HEK293 (cell line): ENCODE measurements around the gene EML3.
A peak's percentile ranks its signal among the peaks of the same experiment; 100 is the strongest.

Experiments
- CTCF ChIA-PET: fragments of 350-600 bp; formaldehyde crosslinking; extraction: SDS; loops from one replicate; lab custom pipeline; 2021; ENCODE audit warnings: antibody characterized with exemption; lab: Yijun Ruan, JAX
- POLR2A ChIA-PET: fragments of 300-600 bp; formaldehyde crosslinking; extraction: SDS; loops from one replicate; lab custom pipeline; 2020; ENCODE audit warnings: antibody characterized with exemption, inconsistent platforms; lab: Yijun Ruan, JAX
- H3K27ac ChIP-seq: fragments of 200-500 bp; sonication (Bioruptor generic); 2 replicates; pipeline ENCODE4 v1.5.1; 2014; ENCODE audit warnings: low read depth, low read length, control low read depth, inconsistent platforms; ENCODE audit errors: extremely low read depth
- H3K36me3 ChIP-seq, 2 experiments: fragments of 200-500 bp in 1 of 2; sonication (Bioruptor generic) in 1 of 2; 1 replicate in 1 of 2; 2 replicates in 1 of 2; pipeline ENCODE4 v1.5.1; 2014 to 2017; ENCODE audit warnings: inconsistent platforms in 2 of 2, low read length in 2 of 2; ENCODE audit not compliant: control insufficient read depth in 2 of 2, insufficient read depth in 1 of 2
- H3K4me1 ChIP-seq: fragments of 200-500 bp; sonication (Bioruptor generic); 2 replicates; pipeline ENCODE4 v1.5.1; 2014; ENCODE audit warnings: mild to moderate bottlenecking, low read length, inconsistent platforms; ENCODE audit not compliant: control insufficient read depth, insufficient read depth
- H3K4me3 ChIP-seq: 2 replicates; pipeline ENCODE4 v1.5.1; 2011; ENCODE audit warnings: low read depth, mild to moderate bottlenecking, control low read depth, low read length, moderate library complexity
- H3K9me3 ChIP-seq: fragments of 200-500 bp; sonication (Bioruptor generic); 2 replicates; pipeline ENCODE4 v1.5.1; 2014; ENCODE audit warnings: low read depth, low read length, inconsistent platforms; ENCODE audit not compliant: control insufficient read depth, insufficient read depth
- AEBP2 ChIP-seq: fragments of 450-650 bp; formaldehyde crosslinking; IDR thresholded peaks from 2 replicates; pipeline ENCODE4 v1.5.1; 2016; ENCODE audit warnings: missing biosample characterization, missing genetic modification characterization, borderline replicate concordance
- BCL6B ChIP-seq: fragments of 450-650 bp; formaldehyde crosslinking; IDR thresholded peaks from 2 replicates; pipeline ENCODE4 v1.5.1; 2017; ENCODE audit warnings: missing biosample characterization, missing genetic modification characterization
- EGR2 ChIP-seq: fragments of 450-650 bp; formaldehyde crosslinking; IDR thresholded peaks from 2 replicates; pipeline ENCODE4 v1.5.1; 2016; ENCODE audit warnings: low read depth, missing biosample characterization, missing genetic modification characterization
- MYNN ChIP-seq: fragments of 450-650 bp; formaldehyde crosslinking; IDR thresholded peaks from 2 replicates; pipeline ENCODE4 v1.5.1; 2016; ENCODE audit warnings: missing biosample characterization, missing genetic modification characterization, borderline replicate concordance
- PRDM1 ChIP-seq: fragments of 450-650 bp; formaldehyde crosslinking; IDR thresholded peaks from 2 replicates; pipeline ENCODE4; 2016; ENCODE audit warnings: missing biosample characterization, missing genetic modification characterization
- PRDM10 ChIP-seq: fragments of 450-650 bp; formaldehyde crosslinking; IDR thresholded peaks from 2 replicates; pipeline ENCODE4 v1.5.1; 2016; ENCODE audit warnings: missing biosample characterization, missing genetic modification characterization
- RBAK ChIP-seq: fragments of 450-650 bp; formaldehyde crosslinking; IDR thresholded peaks from 2 replicates; pipeline ENCODE4 v1.5.1; 2016; ENCODE audit warnings: missing biosample characterization, missing genetic modification characterization
- REPIN1 ChIP-seq: fragments of 450-650 bp; formaldehyde crosslinking; IDR thresholded peaks from 2 replicates; pipeline ENCODE4 v1.5.1; 2017; ENCODE audit warnings: missing biosample characterization, missing genetic modification characterization, low read depth
- SALL2 ChIP-seq: fragments of 450-650 bp; formaldehyde crosslinking; IDR thresholded peaks from 2 replicates; pipeline ENCODE4 v1.5.0; 2017; ENCODE audit warnings: missing biosample characterization, mild to moderate bottlenecking, missing genetic modification characterization, borderline replicate concordance
- SETDB1 ChIP-seq: IDR thresholded peaks from one replicate; pipeline ENCODE4 v1.6.1; 2017; ENCODE audit warnings: mild to moderate bottlenecking, low read length, moderate library complexity, mixed read lengths; ENCODE audit not compliant: insufficient read length
- SP2 ChIP-seq: fragments of 450-650 bp; formaldehyde crosslinking; IDR thresholded peaks from 2 replicates; pipeline ENCODE4 v1.5.1; 2016; ENCODE audit warnings: missing biosample characterization, missing genetic modification characterization
- SP7 ChIP-seq: fragments of 450-650 bp; formaldehyde crosslinking; IDR thresholded peaks from 2 replicates; pipeline ENCODE4 v1.5.1; 2016; ENCODE audit warnings: missing biosample characterization, missing genetic modification characterization
- ZBTB17 ChIP-seq: fragments of 450-650 bp; formaldehyde crosslinking; IDR thresholded peaks from 2 replicates; pipeline ENCODE4 v1.5.1; 2016; ENCODE audit warnings: missing biosample characterization, missing genetic modification characterization
- ZBTB21 ChIP-seq: fragments of 450-650 bp; formaldehyde crosslinking; IDR thresholded peaks from 2 replicates; pipeline ENCODE4 v1.5.1; 2017; ENCODE audit warnings: missing biosample characterization, missing genetic modification characterization
- ZFP37 ChIP-seq: fragments of 450-650 bp; formaldehyde crosslinking; IDR thresholded peaks from 2 replicates; pipeline ENCODE4 v1.5.1; 2016; ENCODE audit warnings: missing biosample characterization, missing genetic modification characterization
- ZNF146 ChIP-seq: fragments of 450-650 bp; formaldehyde crosslinking; IDR thresholded peaks from 2 replicates; pipeline ENCODE4 v1.5.1; 2016; ENCODE audit warnings: missing biosample characterization, missing genetic modification characterization
- ZNF157 ChIP-seq: fragments of 450-650 bp; formaldehyde crosslinking; IDR thresholded peaks from 2 replicates; pipeline ENCODE4 v1.5.1; 2016; ENCODE audit warnings: missing biosample characterization, missing genetic modification characterization
- ZNF19 ChIP-seq: fragments of 450-650 bp; formaldehyde crosslinking; IDR thresholded peaks from 2 replicates; pipeline ENCODE4; 2016; ENCODE audit warnings: missing biosample characterization, missing genetic modification characterization, low read depth
- ZNF266 ChIP-seq: fragments of 450-650 bp; formaldehyde crosslinking; IDR thresholded peaks from 2 replicates; pipeline ENCODE4 v1.5.1; 2016; ENCODE audit warnings: missing biosample characterization, missing genetic modification characterization, low read depth
- ZNF335 ChIP-seq: fragments of 450-650 bp; formaldehyde crosslinking; conservative IDR thresholded peaks from 2 replicates; pipeline ENCODE4 v1.5.1; 2016; ENCODE audit warnings: missing biosample characterization, missing genetic modification characterization
- ZNF366 ChIP-seq: fragments of 450-650 bp; formaldehyde crosslinking; conservative IDR thresholded peaks from 2 replicates; pipeline ENCODE4 v1.5.1; 2016; ENCODE audit warnings: missing biosample characterization, missing genetic modification characterization
- ZNF37A ChIP-seq: fragments of 450-650 bp; IDR thresholded peaks from 2 replicates; pipeline ENCODE4 v1.5.1; 2018; ENCODE audit warnings: missing biosample characterization, missing genetic modification characterization
- ZNF560 ChIP-seq: fragments of 450-650 bp; formaldehyde crosslinking; IDR thresholded peaks from 2 replicates; pipeline ENCODE4 v1.5.1; 2017; ENCODE audit warnings: missing biosample characterization, missing genetic modification characterization, borderline replicate concordance
- ZNF585B ChIP-seq: fragments of 450-650 bp; formaldehyde crosslinking; IDR thresholded peaks from 2 replicates; pipeline ENCODE4 v1.5.1; 2016; ENCODE audit warnings: missing biosample characterization, missing genetic modification characterization
- ZNF621 ChIP-seq: fragments of 450-650 bp; formaldehyde crosslinking; IDR thresholded peaks from 2 replicates; pipeline ENCODE4 v1.5.1; 2017; ENCODE audit warnings: missing biosample characterization, missing genetic modification characterization
- ZNF701 ChIP-seq: fragments of 450-650 bp; formaldehyde crosslinking; IDR thresholded peaks from 2 replicates; pipeline ENCODE4 v1.5.1; 2016; ENCODE audit warnings: missing biosample characterization, missing genetic modification characterization
- ZNF707 ChIP-seq: fragments of 450-650 bp; formaldehyde crosslinking; IDR thresholded peaks from 2 replicates; pipeline ENCODE4 v1.5.1; 2016; ENCODE audit warnings: missing biosample characterization, missing genetic modification characterization
- ZNF768 ChIP-seq: fragments of 450-650 bp; formaldehyde crosslinking; IDR thresholded peaks from 2 replicates; pipeline ENCODE4 v1.5.1; 2018; ENCODE audit warnings: missing biosample characterization, mild to moderate bottlenecking, missing genetic modification characterization
- ZNF777 ChIP-seq: fragments of 450-650 bp; formaldehyde crosslinking; IDR thresholded peaks from 2 replicates; pipeline ENCODE4 v1.5.1; 2017; ENCODE audit warnings: missing biosample characterization, missing genetic modification characterization, borderline replicate concordance
- ZNF785 ChIP-seq: fragments of 450-650 bp; formaldehyde crosslinking; IDR thresholded peaks from 2 replicates; pipeline ENCODE4 v1.5.1; 2016; ENCODE audit warnings: missing biosample characterization, missing genetic modification characterization
- ZNF792 ChIP-seq: fragments of 450-650 bp; formaldehyde crosslinking; IDR thresholded peaks from 2 replicates; pipeline ENCODE4 v1.5.1; 2016; ENCODE audit warnings: missing biosample characterization, missing genetic modification characterization

Gene EML3

GRCh38 chr11:62600367-62601121 is 12.0 kb downstream of the EML3 start:
- Histone ChIP-seq H3K27ac (peak overlapping the region; percentile 95), H3K9me3 (no peaks in the 10 kb centered on the region), H3K4me3 (peak overlapping the region; percentile 91), H3K4me1 (no peaks in the 10 kb centered on the region), H3K36me3 (peaks cover 17 to 68% of the 10 kb centered on the region in 2 experiments; a peak in 2 of 3 replicates)
- TF ChIP-seq ZNF785 (tag by site-specific recombination): no peak
- TF ChIP-seq ZBTB17 (tag by site-specific recombination): peak; percentile 61; the same call in 1 of the 2 replicates
- TF ChIP-seq ZNF560 (tag by site-specific recombination): no peak
- peak; percentile 71 for TF ChIP-seq ZNF335 (tag by site-specific recombination)
- no peak for TF ChIP-seq ZNF37A
- TF ChIP-seq ZNF266 (tag by site-specific recombination): no peak
- peak; percentile 95 for TF ChIP-seq PRDM1 (tag by site-specific recombination)
- TF ChIP-seq PRDM10 (tag by site-specific recombination): peak; percentile 82
- no peak for TF ChIP-seq ZBTB21 (tag by site-specific recombination)
- no peak for TF ChIP-seq ZNF19
- TF ChIP-seq ZNF701 (tag by site-specific recombination): no peak
- no peak for TF ChIP-seq MYNN (tag by site-specific recombination)
- TF ChIP-seq SP7 (tag by site-specific recombination): no peak
- TF ChIP-seq ZNF792 (tag by site-specific recombination): 0 out of 2 replicates have a peak, but pooled peaks have one; percentile 8
- peak; percentile 47 for TF ChIP-seq ZNF366 (tag by site-specific recombination)
- TF ChIP-seq ZFP37: no peak
- no peak for TF ChIP-seq SALL2
- ChIA-PET POLR2A (interaction anchor here (0.6 to 4.2 kb wide), 12 partner anchors 9 to 176 kb away, joined by 3 to 140 read pairs (median 9); partner anchors contain the start of genes B3GAT3, C11orf98, CSKMT and EEF1G), CTCF (interaction anchor here (1.0 to 2.4 kb wide), 5 partner anchors 10 to 206 kb away, joined by 3 to 12 read pairs (median 5); partner anchors contain the start of genes GANAB, ROM1 and TUT1)

GRCh38 chr11:62599901-62600300 is 12.7 kb downstream of the EML3 start:
- H3K4me3 ChIP-seq: peak overlapping the region; percentile 91
- no peaks in the 10 kb centered on the region for H3K4me1 ChIP-seq
- H3K27ac ChIP-seq: peak overlapping the region; percentile 95
- POLR2A ChIA-PET: interaction anchor here (0.6 to 4.2 kb wide), 18 partner anchors 8 to 281 kb away, joined by 3 to 140 read pairs (median 6); partner anchors contain the start of genes B3GAT3, C11orf98, CSKMT and EEF1G
- CTCF ChIA-PET: interaction anchor here (0.9 to 2.1 kb wide), 5 partner anchors 12 to 205 kb away, joined by 3 to 5 read pairs (median 5); partner anchors contain the start of genes EML3, GANAB and ROM1
- H3K9me3 ChIP-seq: no peaks in the 10 kb centered on the region
- peaks cover 17 to 68% of the 10 kb centered on the region in 2 experiments; a peak in 2 of 3 replicates for H3K36me3 ChIP-seq
- TF ChIP-seq ZNF707 (tag by site-specific recombination) (no peak), EGR2 (tag by site-specific recombination) (no peak), ZNF621 (no peak), SETDB1 (no peak), ZNF768 (tag by site-specific recombination) (no peak), BCL6B (no peak), ZNF777 (no peak), SP2 (tag by site-specific recombination) (no peak), AEBP2 (tag by site-specific recombination) (no peak), ZNF157 (tag by site-specific recombination) (no peak), REPIN1 (tag by site-specific recombination) (no peak), RBAK (tag by site-specific recombination) (no peak), ZNF146 (tag by site-specific recombination) (no peak), ZNF585B (tag by site-specific recombination) (no peak)
